HCT116 (cell line): ENCODE measurements around the gene GDE1. TPM values are rescaled to one million over a fixed set of nuclear protein-coding genes. Genes with fewer than 3 reads are reported as not detected.

Source experiments
- ATAC-seq: fragments of 200-7000 bp; cut with Tn5 transposase; 2 replicates; pipeline ENCODE4 v1.9.1; 2020; ENCODE audit warnings: mild to moderate bottlenecking, moderate library complexity
- BruUV-seq: library from RNA; stranded (reverse); fragments of 400-500 nt; replicated peaks from 2 replicates; lab custom pipeline; 2021; lab: Mats Ljungman, UMichigan
- CTCF ChIA-PET: fragments of 300-600 bp; sonication (Branson Sonifier 250); formaldehyde crosslinking; loops from one replicate; lab custom pipeline; 2021; ENCODE audit warnings: antibody characterized with exemption; lab: Charles Lee
- POLR2A ChIA-PET: fragments of 300-600, 350-600 bp; sonication (Branson Sonifier 250); formaldehyde crosslinking; loops from one replicate; lab custom pipeline; 2021; ENCODE audit warnings: antibody characterized with exemption; lab: Charles Lee
- RAD21 ChIA-PET, 2 experiments: fragments of 300-600 bp; sonication (Branson Sonifier 250); formaldehyde crosslinking; loops; one replicate each; lab custom pipeline; 2023; ENCODE audit warnings: low total read pairs in 2 of 2; ENCODE audit not compliant: uncharacterized antibody in 2 of 2, unreplicated experiment in 2 of 2, low non-redundant PET in 1 of 2; lab: Charles Lee
- DNase-seq: peaks from one replicate; pipeline ENCODE4 v3.0.0-alpha.2; 2010; ENCODE audit warnings: low read depth, low spot score
- H2AFZ ChIP-seq: fragments of 200-600 bp; shearing (Covaris generic), sonication (generic); 2 replicates; pipeline ENCODE4 v1.6.1; 2017; ENCODE audit warnings: low read depth, mixed run types, mixed read lengths, antibody characterized with exemption, low read length; ENCODE audit not compliant: poor library complexity, severe bottlenecking
- H3K27ac ChIP-seq: 2 replicates; pipeline ENCODE4 v1.5.1; 2012; ENCODE audit warnings: low read depth, low read length
- H3K27me3 ChIP-seq: fragments of 200-600 bp; sonication (generic); 2 replicates; pipeline ENCODE4 v1.6.1; 2016; ENCODE audit warnings: mixed run types, low read length, mixed read lengths; ENCODE audit not compliant: insufficient read depth
- H3K36me3 ChIP-seq, 2 experiments: fragments of 200-500 bp in 1 of 2; fragments of 200-600 bp in 1 of 2; sonication (Bioruptor generic) in 1 of 2; sonication (generic) in 1 of 2; 2 replicates each; pipeline versions ENCODE4 v1.5.1 to v1.6.1; 2014 to 2016; ENCODE audit warnings: low read length in 2 of 2, inconsistent platforms in 1 of 2, mixed read lengths in 1 of 2, mixed run types in 1 of 2; ENCODE audit not compliant: insufficient read depth in 2 of 2, control insufficient read depth in 1 of 2
- H3K4me1 ChIP-seq, 2 experiments: fragments of 200-600 bp in 1 of 2; sonication (generic) in 1 of 2; 2 replicates each; pipeline versions ENCODE4 v1.5.1 to v1.6.1; 2012 to 2017; ENCODE audit warnings: low read length in 2 of 2, inconsistent platforms in 1 of 2, mild to moderate bottlenecking in 1 of 2, mixed read lengths in 1 of 2, mixed run types in 1 of 2, moderate library complexity in 1 of 2; ENCODE audit not compliant: insufficient read depth in 2 of 2, control insufficient read depth in 1 of 2
- H3K4me2 ChIP-seq: fragments of 200-600 bp; sonication (generic); 2 replicates; pipeline ENCODE4 v1.6.1; 2017; ENCODE audit warnings: mixed run types, low read length, mixed read lengths
- H3K4me3 ChIP-seq, 2 experiments: fragments of 200-600 bp in 1 of 2; sonication (generic) in 1 of 2; replicated peaks in 1 of 2; 2 replicates each; pipeline ENCODE4 v1.5.1; 2011 to 2016; ENCODE audit warnings: low read length in 2 of 2, control low read depth in 1 of 2, low read depth in 1 of 2, mild to moderate bottlenecking in 1 of 2, mixed read lengths in 1 of 2, mixed run types in 1 of 2
- H3K79me2 ChIP-seq: fragments of 200-600 bp; sonication (generic); 2 replicates; pipeline ENCODE4 v1.6.1; 2017; ENCODE audit warnings: mild to moderate bottlenecking, mixed run types, low read length, moderate library complexity, mixed read lengths; ENCODE audit not compliant: insufficient read depth
- H3K9ac ChIP-seq: fragments of 200-600 bp; sonication (generic); 2 replicates; pipeline ENCODE4 v1.6.1; 2016; ENCODE audit warnings: low read length, mixed read lengths
- H3K9me2 ChIP-seq: fragments of 200-600 bp; sonication (generic), shearing (Covaris generic); 2 replicates; pipeline ENCODE4 v1.6.1; 2017; ENCODE audit warnings: mixed run types, mild to moderate bottlenecking, moderate library complexity; ENCODE audit not compliant: insufficient read depth
- H3K9me3 ChIP-seq, 2 experiments: fragments of 200-500 bp in 1 of 2; fragments of 200-600 bp in 1 of 2; sonication (Bioruptor generic) in 1 of 2; sonication (generic) in 1 of 2; 2 replicates each; pipeline ENCODE4 v1.6.1; 2014 to 2017; ENCODE audit warnings: low read length in 2 of 2, mixed read lengths in 2 of 2, inconsistent platforms in 1 of 2, low read depth in 1 of 2, mild to moderate bottlenecking in 1 of 2, mixed run types in 1 of 2, moderate library complexity in 1 of 2; ENCODE audit not compliant: control insufficient read depth in 1 of 2, insufficient read depth in 1 of 2
- H4K20me1 ChIP-seq: fragments of 200-600 bp; sonication (generic), shearing (Covaris generic); 2 replicates; pipeline ENCODE4 v1.6.1; 2017; ENCODE audit warnings: mixed run types, mild to moderate bottlenecking, moderate library complexity; ENCODE audit not compliant: insufficient read depth
- CEBPB ChIP-seq: IDR thresholded peaks from 2 replicates; pipeline ENCODE4 v1.6.1; 2012; ENCODE audit warnings: low read depth
- EGR1 ChIP-seq: IDR thresholded peaks from 2 replicates; pipeline ENCODE4 v1.6.1; 2012; ENCODE audit warnings: low read depth
- ELF1 ChIP-seq: IDR thresholded peaks from 2 replicates; pipeline ENCODE4 v1.6.1; 2012; ENCODE audit warnings: low read depth, borderline replicate concordance
- EZH2 ChIP-seq: fragments of 200-600 bp; sonication (generic); IDR thresholded peaks from 2 replicates; pipeline ENCODE4 v1.6.1; 2017; ENCODE audit warnings: antibody characterized with exemption, mixed run types
- EZH2phosphoT487 ChIP-seq: fragments of 200-600 bp; IDR thresholded peaks from 2 replicates; pipeline ENCODE4 v1.6.1; 2018; ENCODE audit warnings: antibody characterized with exemption, borderline replicate concordance
- JUND ChIP-seq: IDR thresholded peaks from 2 replicates; pipeline ENCODE4 v1.6.1; 2012
- POLR2A ChIP-seq: IDR thresholded peaks from 2 replicates; pipeline ENCODE4 v1.7.0; 2011; ENCODE audit warnings: borderline replicate concordance; ENCODE audit not compliant: insufficient read depth, insufficient read length; ENCODE audit errors: extremely low read depth
- RAD21 ChIP-seq: IDR thresholded peaks from 2 replicates; pipeline ENCODE4 v1.6.1; 2012; ENCODE audit warnings: low read depth, mild to moderate bottlenecking
- REST ChIP-seq: IDR thresholded peaks from 2 replicates; pipeline ENCODE4 v1.6.1; 2012; ENCODE audit warnings: low read depth
- SP1 ChIP-seq: IDR thresholded peaks from 2 replicates; pipeline ENCODE4 v1.6.1; 2012; ENCODE audit warnings: low read depth
- SRF ChIP-seq: IDR thresholded peaks from 2 replicates; pipeline ENCODE4 v1.6.1; 2012; ENCODE audit warnings: low read depth
- YY1 ChIP-seq: IDR thresholded peaks from 2 replicates; pipeline ENCODE4 v1.6.1; 2011; ENCODE audit warnings: low read length, low read depth, moderate library complexity, mild to moderate bottlenecking; ENCODE audit not compliant: insufficient replicate concordance; ENCODE audit errors: extremely low read depth
- ZFX ChIP-seq: fragments of 450-650 bp; IDR thresholded peaks from 2 replicates; pipeline ENCODE4 v1.6.1; 2017
- ZNF274 ChIP-seq: fragments of 200-500 bp; sonication (Bioruptor generic); IDR thresholded peaks from 2 replicates; pipeline ENCODE4 v1.6.1; 2014; ENCODE audit warnings: mild to moderate bottlenecking, low read depth, low read length, inconsistent platforms
- intact Hi-C: fragments of 100-400 bp; cut with micrococcal nuclease; formaldehyde crosslinking; loops from 2 replicates; pipeline ENCODE4 v1.10.0; 2022
- total RNA-seq: library from RNA; stranded (reverse); gene quantifications from one replicate; pipeline ENCODE4 v1.2.1, GENCODE V29; 2021; ENCODE audit not compliant: unreplicated experiment

Gene GDE1
- total RNA-seq, 1 experiment from 2014 or later, result 47.1 TPM

- no TSS peak for BruUV-seq
- H4K20me1 ChIP-seq, result no peaks in the 10 kb centered on the region
- H3K36me3 ChIP-seq, result peaks cover 0 to 13% of the 10 kb centered on the region in 2 experiments; a peak in 1 of 4 replicates
- H2AFZ ChIP-seq, result no peak overlapping the region
- no peak overlapping the region for H3K9ac ChIP-seq
- ChIA-PET CTCF (no interaction called here), POLR2A (interaction anchor here (0.6 kb wide), 1 partner anchor 20 kb away, joined by 3 read pairs; no protein-coding TSS in a partner anchor), RAD21 (no interaction called here)
- TF ChIP-seq ZFX, result no peak
- TF ChIP-seq JUND, result no peak
- no peak for TF ChIP-seq ZNF274
- TF ChIP-seq SP1, result no peak
- TF ChIP-seq REST, result no peak
- no peak for TF ChIP-seq YY1
- no peak for TF ChIP-seq CEBPB
- no peak for TF ChIP-seq ELF1
- no peak for TF ChIP-seq SRF
- TF ChIP-seq EZH2, result no peak
- TF ChIP-seq EZH2phosphoT487, result no peak
- no peak for TF ChIP-seq EGR1
- no peak for TF ChIP-seq RAD21
- TF ChIP-seq POLR2A, result no peak
- H3K4me3 ChIP-seq, result no peak overlapping the region
- intact Hi-C loops, result no loop called here
- no peaks in the 10 kb centered on the region for H3K9me3 ChIP-seq
- no peaks in the 10 kb centered on the region for H3K27me3 ChIP-seq
- H3K4me2 ChIP-seq, result peak overlapping the region; percentile 65
- no peaks in the 10 kb centered on the region for H3K79me2 ChIP-seq
- DNase-seq (no peak), ATAC-seq (no peak)
- no peak overlapping the region for H3K27ac ChIP-seq
- H3K9me2 ChIP-seq, result no peaks in the 10 kb centered on the region
- H3K4me1 ChIP-seq, result peaks cover 22 to 36% of the 10 kb centered on the region in 2 experiments
Measured at GRCh38 chr16:19481296-19481695, 40.6 kb downstream of the GDE1 start.
